Mesothelial cell of epicardium (in vitro differentiated cells): ENCODE data around the gene ZNF385A. TPM values are rescaled to one million over a fixed set of nuclear protein-coding genes. Genes with fewer than 3 reads are reported as not detected.
"Not testable (repeated sequence)": the region's sequence is repeated elsewhere in the genome, so short reads cannot be mapped to it uniquely, and the experiment has no call there.

Experiments used
- DNase-seq, 2 experiments: peaks; one replicate each; pipeline ENCODE4 v3.0.0; 2021; ENCODE audit warnings: low spot score in 2 of 2; ENCODE audit not compliant: unreplicated experiment in 2 of 2
- H3K27ac Mint-ChIP-seq: 2 replicates; pipeline ENCODE4 v1.8.0; 2021; ENCODE audit warnings: mixed read lengths
- H3K27me3 Mint-ChIP-seq: 2 replicates; pipeline ENCODE4 v1.8.0; 2021; ENCODE audit warnings: low read depth, mixed read lengths
- H3K36me3 Mint-ChIP-seq: 2 replicates; pipeline ENCODE4 v1.8.0; 2021; ENCODE audit warnings: mixed read lengths
- H3K4me1 Mint-ChIP-seq: 2 replicates; pipeline ENCODE4 v1.8.0; 2021; ENCODE audit warnings: mixed read lengths
- H3K4me3 Mint-ChIP-seq: 2 replicates; pipeline ENCODE4 v1.8.0; 2021; ENCODE audit warnings: mild to moderate bottlenecking, moderate library complexity, mixed read lengths
- H3K9me3 Mint-ChIP-seq: 2 replicates; pipeline ENCODE4 v1.8.0; 2021; ENCODE audit warnings: mixed read lengths
- CTCF ChIP-seq: fragments of 200-600 bp; sonication (generic); IDR thresholded peaks from one replicate; pipeline ENCODE4 v1.5.0; 2021; ENCODE audit warnings: antibody characterized with exemption; ENCODE audit not compliant: unreplicated experiment
- total RNA-seq: library from RNA; stranded (reverse); gene quantifications from 3 replicates; pipeline ENCODE4 v1.2.1, GENCODE V29; 2021

Gene ZNF385A
- total RNA-seq, 1 donor from 2014 or later = 35.4 TPM

GRCh38 chr12:54358191-54358944 is 26.2 kb downstream of the ZNF385A start:
- no peak for TF ChIP-seq CTCF
- no peak overlapping the region for H3K27ac Mint-ChIP-seq
- no peak overlapping the region for H3K4me3 Mint-ChIP-seq
- H3K9me3 Mint-ChIP-seq = no peaks in the 10 kb centered on the region
- no peak for DNase-seq
- no peaks in the 10 kb centered on the region for H3K36me3 Mint-ChIP-seq
- H3K4me1 Mint-ChIP-seq = peaks cover 12% of the 10 kb centered on the region
- no peaks in the 10 kb centered on the region for H3K27me3 Mint-ChIP-seq

GRCh38 chr12:54357506-54358190 is 26.9 kb downstream of the ZNF385A start:
- H3K4me3 Mint-ChIP-seq = no peak overlapping the region
- TF ChIP-seq CTCF = no peak
- DNase-seq = no peak
- no peaks in the 10 kb centered on the region for H3K36me3 Mint-ChIP-seq
- no peak overlapping the region for H3K27ac Mint-ChIP-seq
- H3K4me1 Mint-ChIP-seq = peaks cover 19% of the 10 kb centered on the region
- H3K9me3 Mint-ChIP-seq = no peaks in the 10 kb centered on the region
- no peaks in the 10 kb centered on the region for H3K27me3 Mint-ChIP-seq

- Mint-ChIP-seq H3K27me3 (no peaks in the 10 kb centered on the region), H3K36me3 (no peaks in the 10 kb centered on the region), H3K9me3 (no peaks in the 10 kb centered on the region), H3K4me1 (peaks cover 26% of the 10 kb centered on the region), H3K27ac (no peak overlapping the region), H3K4me3 (no peak overlapping the region)
- TF ChIP-seq CTCF = no peak
- DNase-seq = no peak
These were observed 27.6 kb downstream of the ZNF385A start for GRCh38 chr12:54356951-54357356.

- no peaks in the 10 kb centered on the region for H3K36me3 Mint-ChIP-seq
- no peak overlapping the region for H3K27ac Mint-ChIP-seq
- no peak for DNase-seq
- H3K4me1 Mint-ChIP-seq = peaks cover 33% of the 10 kb centered on the region
- TF ChIP-seq CTCF = no peak
- H3K4me3 Mint-ChIP-seq = no peak overlapping the region
- H3K27me3 Mint-ChIP-seq = no peaks in the 10 kb centered on the region
- no peaks in the 10 kb centered on the region for H3K9me3 Mint-ChIP-seq
These were observed 28.3 kb downstream of the ZNF385A start for GRCh38 chr12:54356228-54356627.

- Mint-ChIP-seq H3K27me3 (no peaks in the 10 kb centered on the region), H3K4me3 (no peak overlapping the region), H3K9me3 (no peaks in the 10 kb centered on the region), H3K4me1 (peaks cover 35% of the 10 kb centered on the region), H3K36me3 (no peaks in the 10 kb centered on the region), H3K27ac (no peak overlapping the region)
- DNase-seq = no peak
- TF ChIP-seq CTCF = no peak
These were observed 29.3 kb downstream of the ZNF385A start for GRCh38 chr12:54355104-54355815.

- not testable (repeated sequence) for H3K9me3 Mint-ChIP-seq, DNase-seq, H3K4me3 Mint-ChIP-seq, H3K27me3 Mint-ChIP-seq, H3K36me3 Mint-ChIP-seq
- Mint-ChIP-seq H3K27ac (peak overlapping the region; percentile 99), H3K4me1 (peaks cover 44% of the 10 kb centered on the region)
These were observed 30.3 kb downstream of the ZNF385A start for GRCh38 chr12:54354271-54354670.
